HG03520 (cell line): ENCODE data around the gene DDX10.
"Not testable (repeated sequence)": the region's sequence is repeated elsewhere in the genome, so short reads cannot be mapped to it uniquely, and the experiment has no call there.

Source experiments
- ATAC-seq: cut with Tn5 transposase; IDR thresholded peaks from one replicate; pipeline ENCODE4 v1.9.1; 2021; ENCODE audit warnings: mild to moderate bottlenecking, moderate library complexity; ENCODE audit not compliant: unreplicated experiment

Gene DDX10

GRCh38 chr11:108713076-108713790, 48.4 kb downstream of the DDX10 start:
- ATAC-seq, result peak; percentile 66

- no peak for ATAC-seq
These were observed 50.4 kb downstream of the DDX10 start for GRCh38 chr11:108715239-108715638.

- no peak for ATAC-seq
These were observed 53.6 kb downstream of the DDX10 start for GRCh38 chr11:108718466-108718865.

- ATAC-seq, result no peak
These were observed 60.3 kb downstream of the DDX10 start for GRCh38 chr11:108724974-108725689.

GRCh38 chr11:108726077-108726800, 61.4 kb downstream of the DDX10 start:
- no peak for ATAC-seq

DNA sequence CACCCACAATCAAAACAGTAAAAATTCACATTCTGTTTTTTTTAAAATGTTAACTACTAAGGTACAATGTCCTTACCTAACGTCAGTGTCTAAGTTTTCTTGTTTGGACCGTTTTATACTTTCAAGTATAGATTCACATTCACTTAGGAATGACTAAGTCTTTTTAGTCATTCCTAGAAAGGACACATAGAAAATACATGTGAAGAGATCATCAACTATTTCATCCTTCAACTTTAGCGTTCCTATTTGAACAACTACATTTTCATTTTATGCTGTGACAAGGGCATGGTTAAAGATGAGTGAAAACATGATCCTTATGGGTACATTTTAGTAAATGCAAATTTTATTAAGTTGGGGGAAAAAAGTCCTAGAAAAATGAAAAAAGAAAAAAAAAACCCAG, 62.8 kb downstream of the DDX10 start:
- ATAC-seq, result no peak

GRCh38 chr11:108729227-108729871, 64.5 kb downstream of the DDX10 start:
- ATAC-seq, result no peak

- no peak for ATAC-seq
These were observed 67.5 kb downstream of the DDX10 start for GRCh38 chr11:108732395-108732794.

GRCh38 chr11:108733479-108734116, 68.7 kb downstream of the DDX10 start:
- ATAC-seq, result peak; percentile 93

- ATAC-seq, result no peak
These were observed 69.4 kb downstream of the DDX10 start for GRCh38 chr11:108734283-108734682.

GRCh38 chr11:108734956-108735559, 70.2 kb downstream of the DDX10 start:
- no peak for ATAC-seq

DNA sequence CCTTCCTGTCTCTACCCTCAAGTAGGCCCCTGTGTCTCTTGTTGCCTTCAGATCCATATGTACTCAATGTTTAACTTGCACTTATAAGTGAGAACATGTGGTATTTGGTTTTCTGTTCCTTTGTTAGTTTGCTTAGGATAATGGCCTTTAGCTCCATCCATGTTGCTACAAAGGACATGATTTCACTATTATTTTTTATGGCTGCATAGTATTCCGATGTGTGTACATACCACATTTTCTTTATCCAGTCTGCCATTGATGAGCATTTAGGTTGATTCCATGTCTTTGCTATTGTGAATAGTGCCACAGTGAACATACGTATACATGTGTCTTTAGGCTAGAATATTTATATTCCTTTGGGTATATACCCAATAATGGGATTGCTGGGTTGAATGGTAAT, 75.3 kb downstream of the DDX10 start:
- not testable (repeated sequence) for ATAC-seq

- ATAC-seq, result no peak
These were observed 79.0 kb downstream of the DDX10 start for GRCh38 chr11:108743851-108744250.

DNA sequence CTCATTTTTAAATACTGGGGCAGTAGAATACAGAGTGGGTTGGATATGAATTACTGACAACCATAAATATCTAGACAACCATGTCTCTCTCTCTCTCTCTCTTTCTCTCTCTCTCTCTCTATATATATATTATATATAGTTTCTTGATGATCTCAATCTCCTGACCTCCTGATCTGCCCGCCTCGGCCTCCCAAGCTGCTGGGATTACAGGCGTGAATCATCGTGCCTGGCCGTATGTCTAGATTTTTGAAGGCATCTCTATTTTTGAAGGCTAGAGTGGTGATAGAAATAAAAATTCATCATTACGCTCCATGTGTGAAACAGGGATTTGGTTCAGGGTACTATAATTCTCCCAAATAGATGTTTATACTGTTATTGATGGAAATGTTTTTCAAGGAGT, 84.1 kb downstream of the DDX10 start:
- ATAC-seq, result no peak

GRCh38 chr11:108751444-108751843, 86.6 kb downstream of the DDX10 start:
- no peak for ATAC-seq

GRCh38 chr11:108752297-108752751, 87.5 kb downstream of the DDX10 start:
- no peak for ATAC-seq

DNA sequence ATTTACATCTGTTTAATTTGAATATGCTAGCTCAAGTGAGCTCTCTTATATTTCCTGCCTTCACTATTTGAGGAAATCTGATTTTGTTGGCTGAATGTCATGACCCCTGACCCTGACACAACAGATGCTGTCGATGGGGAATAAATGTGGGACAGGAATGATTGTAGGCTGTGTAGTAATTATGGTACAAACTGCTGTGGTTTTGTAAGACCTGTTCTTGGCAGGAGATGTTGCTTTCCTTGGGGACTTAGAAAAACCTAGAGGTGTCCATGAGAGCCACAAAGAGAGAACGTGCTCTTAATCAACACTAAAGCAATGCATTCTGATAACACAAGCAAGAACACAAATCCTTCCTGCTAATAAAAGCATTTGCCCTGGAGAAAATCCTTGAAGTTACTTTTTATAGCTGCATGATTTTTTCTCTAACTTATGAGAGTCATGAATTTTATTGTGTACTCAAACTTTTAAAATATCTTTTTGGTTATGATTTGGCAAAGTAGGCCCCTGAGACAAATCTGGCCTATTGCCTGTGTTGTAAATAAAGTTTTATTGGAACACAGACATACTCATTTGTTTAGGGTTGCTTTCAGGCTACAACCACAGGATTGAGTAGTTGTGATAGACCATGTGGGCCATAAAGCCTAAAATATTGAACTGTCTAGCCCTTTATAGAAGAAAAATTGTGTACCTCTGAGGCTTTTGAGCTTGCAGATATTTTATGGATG, 90.2 kb downstream of the DDX10 start:
- no peak for ATAC-seq

- no peak for ATAC-seq
These were observed 92.8 kb downstream of the DDX10 start for GRCh38 chr11:108757630-108758029.

GRCh38 chr11:108758458-108758857, 93.6 kb downstream of the DDX10 start:
- no peak for ATAC-seq
